ENCODE results near the gene KASH5.

DNA sequence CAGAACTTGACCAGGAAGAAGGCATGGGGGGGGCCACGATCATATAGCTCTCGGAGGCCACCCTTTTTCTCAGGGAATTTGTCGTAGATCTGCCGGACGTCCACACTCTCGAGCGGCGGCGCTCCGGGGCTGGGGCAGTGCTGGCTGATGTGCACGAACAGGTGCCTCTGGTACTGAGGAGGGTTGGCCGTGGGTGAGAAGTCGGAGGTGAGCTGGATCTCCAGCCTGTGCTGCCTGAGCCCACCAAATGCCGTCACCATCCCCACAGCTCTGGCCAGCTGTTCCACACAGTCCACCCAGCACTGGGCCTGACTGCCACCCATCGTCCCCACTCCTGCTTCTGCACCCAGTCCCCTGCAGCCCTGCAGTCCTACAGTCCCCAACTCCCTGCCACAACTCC lies 40.9 kb upstream of the KASH5 start:
- TF ChIP-seq, protein P1, sequence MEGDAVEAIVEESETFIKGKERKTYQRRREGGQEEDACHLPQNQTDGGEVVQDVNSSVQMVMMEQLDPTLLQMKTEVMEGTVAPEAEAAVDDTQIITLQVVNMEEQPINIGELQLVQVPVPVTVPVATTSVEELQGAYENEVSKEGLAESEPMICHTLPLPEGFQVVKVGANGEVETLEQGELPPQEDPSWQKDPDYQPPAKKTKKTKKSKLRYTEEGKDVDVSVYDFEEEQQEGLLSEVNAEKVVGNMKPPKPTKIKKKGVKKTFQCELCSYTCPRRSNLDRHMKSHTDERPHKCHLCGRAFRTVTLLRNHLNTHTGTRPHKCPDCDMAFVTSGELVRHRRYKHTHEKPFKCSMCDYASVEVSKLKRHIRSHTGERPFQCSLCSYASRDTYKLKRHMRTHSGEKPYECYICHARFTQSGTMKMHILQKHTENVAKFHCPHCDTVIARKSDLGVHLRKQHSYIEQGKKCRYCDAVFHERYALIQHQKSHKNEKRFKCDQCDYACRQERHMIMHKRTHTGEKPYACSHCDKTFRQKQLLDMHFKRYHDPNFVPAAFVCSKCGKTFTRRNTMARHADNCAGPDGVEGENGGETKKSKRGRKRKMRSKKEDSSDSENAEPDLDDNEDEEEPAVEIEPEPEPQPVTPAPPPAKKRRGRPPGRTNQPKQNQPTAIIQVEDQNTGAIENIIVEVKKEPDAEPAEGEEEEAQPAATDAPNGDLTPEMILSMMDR (IDR thresholded peaks at IDR 0.05), result no peak
- TF ChIP-seq POLR2A (IDR thresholded peaks at IDR 0.05), result no peak

Data from testis (tissue), 2 donors.